PC-9 (cell line): ENCODE measurements around the gene KTN1.

Experiments
- EZH2 ChIP-seq: fragments of 200-600 bp; sonication (generic); IDR thresholded peaks from 2 replicates; pipeline ENCODE4 v1.8.0; 2017; ENCODE audit warnings: antibody characterized with exemption, low read depth
- TF ChIP-seq, protein P1 (sequence below): fragments of 200-600 bp; sonication (generic); conservative IDR thresholded peaks from 2 replicates; pipeline ENCODE4 v1.6.1; 2017; ENCODE audit warnings: mixed run types, antibody characterized with exemption, mild to moderate bottlenecking, moderate library complexity

DNA sequence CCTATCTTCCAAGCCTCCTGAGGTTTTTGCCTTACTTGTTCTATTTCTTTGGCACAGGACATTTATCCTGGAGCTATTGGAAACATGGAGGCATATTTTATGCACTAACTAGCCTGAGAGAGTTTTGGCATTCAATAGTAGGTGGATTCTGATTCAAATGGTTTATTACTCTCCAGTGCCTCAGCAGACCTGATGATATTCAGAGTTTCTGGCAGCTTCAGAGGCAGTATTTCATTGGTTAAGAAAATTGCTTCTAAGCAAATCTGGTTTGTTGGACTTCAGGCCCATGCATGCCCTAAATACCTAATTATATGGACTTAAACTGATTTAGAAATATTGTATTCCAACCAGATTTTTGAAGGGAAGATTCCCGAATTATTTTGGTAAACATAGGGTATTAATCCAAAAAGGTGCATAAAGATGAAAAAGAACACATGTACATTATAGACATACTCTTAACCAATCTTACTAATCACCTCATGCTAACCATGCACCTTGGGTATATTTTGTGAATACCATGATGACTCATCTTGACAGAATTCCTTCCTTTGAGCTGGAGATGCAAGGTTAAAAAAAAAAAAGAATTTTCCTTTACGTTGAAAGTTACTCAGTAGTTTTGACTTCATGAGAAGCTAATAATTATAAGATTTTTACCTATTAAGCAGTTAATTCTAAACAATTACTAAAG lies 44.3 kb upstream of the KTN1 start:
- TF ChIP-seq, protein P1, sequence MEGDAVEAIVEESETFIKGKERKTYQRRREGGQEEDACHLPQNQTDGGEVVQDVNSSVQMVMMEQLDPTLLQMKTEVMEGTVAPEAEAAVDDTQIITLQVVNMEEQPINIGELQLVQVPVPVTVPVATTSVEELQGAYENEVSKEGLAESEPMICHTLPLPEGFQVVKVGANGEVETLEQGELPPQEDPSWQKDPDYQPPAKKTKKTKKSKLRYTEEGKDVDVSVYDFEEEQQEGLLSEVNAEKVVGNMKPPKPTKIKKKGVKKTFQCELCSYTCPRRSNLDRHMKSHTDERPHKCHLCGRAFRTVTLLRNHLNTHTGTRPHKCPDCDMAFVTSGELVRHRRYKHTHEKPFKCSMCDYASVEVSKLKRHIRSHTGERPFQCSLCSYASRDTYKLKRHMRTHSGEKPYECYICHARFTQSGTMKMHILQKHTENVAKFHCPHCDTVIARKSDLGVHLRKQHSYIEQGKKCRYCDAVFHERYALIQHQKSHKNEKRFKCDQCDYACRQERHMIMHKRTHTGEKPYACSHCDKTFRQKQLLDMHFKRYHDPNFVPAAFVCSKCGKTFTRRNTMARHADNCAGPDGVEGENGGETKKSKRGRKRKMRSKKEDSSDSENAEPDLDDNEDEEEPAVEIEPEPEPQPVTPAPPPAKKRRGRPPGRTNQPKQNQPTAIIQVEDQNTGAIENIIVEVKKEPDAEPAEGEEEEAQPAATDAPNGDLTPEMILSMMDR = no peak
- TF ChIP-seq EZH2 = no peak
